ENCODE data around the gene ADA.

ADA gene

DNA sequence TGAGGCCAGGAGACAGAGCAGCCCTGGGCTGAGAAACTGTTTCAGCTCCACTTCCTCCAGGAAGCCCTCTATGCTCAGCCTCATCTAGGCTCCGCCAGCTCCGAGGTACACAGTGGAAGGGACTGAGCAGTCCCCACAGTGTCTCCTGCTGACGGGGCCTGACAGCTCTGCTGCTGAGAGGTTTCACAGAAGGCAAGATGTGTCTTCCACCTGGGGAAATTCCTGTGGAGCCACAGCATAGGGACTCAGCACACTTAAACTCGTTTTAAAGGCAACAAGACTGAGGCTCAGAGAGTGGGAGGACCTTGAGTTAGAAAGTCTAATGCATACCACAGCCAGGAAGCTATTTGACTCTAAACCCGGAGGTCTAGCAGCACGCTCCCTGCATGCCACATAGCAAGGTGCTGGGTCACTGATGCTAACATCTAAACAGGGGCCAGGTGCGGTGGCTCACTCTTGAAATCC is 6.8 kb downstream of the ADA start:
- Histone ChIP-seq H3K4me1 (peaks cover 90 to 98% (median 93%) of the 10 kb centered on the region in 10 experiments), H3K27me3 (no peaks in the 10 kb centered on the region), H3K4me3 (peak overlapping the region in 3 of 10 experiments; percentile 4 to 14 (median 13); a peak in 4 of 20 replicates), H3K9ac (peak overlapping the region; percentile 47 to 95 (median 80); a peak in 21 of 22 replicates), H3K27ac (peak overlapping the region; percentile 49 to 98 (median 94)), H3K36me3 (peaks cover 0 to 22% (median 16%) of the 10 kb centered on the region in 11 experiments; a peak in 20 of 22 replicates), H3K9me3 (replicated peaks in 1 of 11) (peaks cover 0 to 9% (median 4%) of the 10 kb centered on the region in 11 experiments; a peak in 8 of 22 replicates), H4K20me1 (peaks cover 0 to 12% (median 0%) of the 10 kb centered on the region in 11 experiments; a peak in 5 of 22 replicates), H3K4me2 (peak overlapping the region; percentile 92 to 100 (median 98))
- no peak for TF ChIP-seq Cebpa-rat (IDR thresholded peaks at IDR 0.05)

DNA sequence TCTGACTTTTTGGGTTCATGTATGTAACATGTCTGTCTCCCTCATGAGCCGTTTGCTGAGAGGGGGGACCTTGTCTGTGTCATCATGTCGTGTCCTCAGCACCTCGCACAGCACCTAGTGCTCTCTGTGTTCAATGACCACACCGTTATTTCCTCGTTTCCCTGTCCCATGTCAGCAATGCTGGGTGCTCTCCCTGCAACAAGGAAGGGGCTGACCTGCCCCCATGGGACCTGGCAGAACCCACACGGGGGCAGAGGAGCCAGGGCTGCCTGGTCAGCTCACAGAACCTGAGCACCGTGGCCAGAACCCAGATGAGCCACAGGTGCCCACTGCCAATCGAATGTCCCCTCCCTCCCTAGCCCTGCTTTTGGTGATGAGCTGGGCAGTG is 7.3 kb downstream of the ADA start:
- Histone ChIP-seq H3K4me2 (peak overlapping the region; percentile 92 to 100 (median 98)), H3K4me1 (peaks cover 85 to 96% (median 88%) of the 10 kb centered on the region in 10 experiments), H3K9ac (peak overlapping the region; percentile 47 to 95 (median 80); a peak in 21 of 22 replicates), H4K20me1 (peaks cover 0 to 11% (median 0%) of the 10 kb centered on the region in 11 experiments; a peak in 5 of 22 replicates), H3K27ac (peak overlapping the region; percentile 49 to 98 (median 94)), H3K27me3 (no peaks in the 10 kb centered on the region), H3K36me3 (peaks cover under 1 to 27% (median 20%) of the 10 kb centered on the region in 11 experiments; a peak in 20 of 22 replicates), H3K4me3 (peak overlapping the region in 3 of 10 experiments; percentile 4 to 14 (median 13); a peak in 5 of 20 replicates), H3K9me3 (replicated peaks in 1 of 11) (peaks cover 0 to 9% (median 4%) of the 10 kb centered on the region in 11 experiments; a peak in 8 of 22 replicates)
- no peak for TF ChIP-seq Cebpa-rat (IDR thresholded peaks at IDR 0.05)

DNA sequence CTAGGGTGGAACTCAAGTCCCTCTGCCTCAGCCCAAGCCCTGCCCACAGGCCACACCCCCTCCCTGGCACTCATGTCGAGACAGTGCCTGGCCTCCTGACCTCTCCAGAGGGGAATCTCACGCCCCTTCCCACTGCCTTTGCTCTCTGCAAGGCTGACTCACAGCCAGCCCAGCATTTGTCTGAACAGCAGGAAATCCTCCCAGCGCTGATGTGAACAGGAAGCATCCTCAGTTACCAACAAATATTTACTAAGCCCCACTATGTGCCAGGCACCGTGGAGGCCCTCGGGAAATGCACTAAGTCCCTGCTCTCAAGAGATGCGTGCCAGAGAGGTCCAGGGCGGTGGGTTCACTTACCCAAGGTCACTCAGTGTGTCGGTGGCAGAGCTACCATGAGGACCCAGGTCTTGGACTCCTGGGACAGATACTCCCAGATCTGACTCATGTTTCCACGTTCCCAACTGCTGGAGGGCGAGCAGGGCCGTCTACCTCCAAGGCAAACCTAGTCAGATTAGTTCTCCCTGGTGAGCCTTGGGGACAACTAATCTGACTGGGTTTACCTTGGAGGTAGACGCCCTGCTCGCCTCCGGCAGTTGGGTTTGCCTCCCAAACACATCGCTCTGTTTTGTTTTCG is 7.8 kb downstream of the ADA start:
- peak overlapping the region; percentile 92 to 100 (median 98) for H3K4me2 ChIP-seq

DNA sequence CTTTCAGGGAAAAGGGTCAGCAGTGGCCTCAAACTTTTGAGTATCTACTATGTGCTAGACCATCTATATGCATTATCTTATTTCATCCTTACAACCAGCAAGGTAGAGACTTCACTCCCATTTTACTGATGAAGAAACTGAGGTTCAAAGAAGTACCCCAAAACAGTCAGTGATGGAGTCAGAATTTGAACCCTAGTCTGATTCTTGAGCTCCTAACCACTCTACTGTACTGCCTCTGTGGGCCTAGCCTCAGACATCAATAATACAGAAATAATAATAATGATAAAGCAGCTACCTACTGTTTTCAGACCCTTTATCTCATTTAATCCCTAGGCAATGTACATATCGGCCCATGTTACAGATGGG is 8.4 kb downstream of the ADA start:
- no peaks in the 10 kb centered on the region for H3K27me3 ChIP-seq
- no peak for TF ChIP-seq Cebpa-rat (IDR thresholded peaks at IDR 0.05)
- peaks cover 74 to 89% (median 78%) of the 10 kb centered on the region in 10 experiments for H3K4me1 ChIP-seq
- peak overlapping the region; percentile 49 to 98 (median 94) for H3K27ac ChIP-seq
- peak overlapping the region in 9 of 10 experiments; percentile 3 to 48 (median 34); a peak in 13 of 20 replicates for H3K4me3 ChIP-seq
- peaks cover 0 to 9% (median 4%) of the 10 kb centered on the region in 11 experiments; a peak in 8 of 22 replicates for H3K9me3 ChIP-seq (replicated peaks in 1 of 11)
- peaks cover 0 to 20% (median 0%) of the 10 kb centered on the region in 11 experiments; a peak in 6 of 22 replicates for H4K20me1 ChIP-seq
- H3K9ac ChIP-seq = peak overlapping the region; percentile 67 to 95 (median 80)
- peak overlapping the region; percentile 92 to 100 (median 98) for H3K4me2 ChIP-seq
- peaks cover 9 to 35% (median 30%) of the 10 kb centered on the region in 11 experiments; a peak in 20 of 22 replicates for H3K36me3 ChIP-seq

More for the DNA sequence above, 7.8 kb downstream of the ADA start:
- H3K27me3 ChIP-seq = no peaks in the 10 kb centered on the region
- peaks cover 6 to 32% (median 24%) of the 10 kb centered on the region in 11 experiments; a peak in 20 of 22 replicates for H3K36me3 ChIP-seq
- TF ChIP-seq Cebpa-rat (IDR thresholded peaks at IDR 0.05) = no peak
- H3K9me3 ChIP-seq (replicated peaks in 1 of 11) = peaks cover 0 to 9% (median 4%) of the 10 kb centered on the region in 11 experiments; a peak in 8 of 22 replicates
- peaks cover 80 to 95% (median 83%) of the 10 kb centered on the region in 10 experiments for H3K4me1 ChIP-seq
- H3K9ac ChIP-seq = peak overlapping the region; percentile 47 to 95 (median 80)
- H3K27ac ChIP-seq = peak overlapping the region; percentile 49 to 98 (median 94)
- peaks cover 0 to 15% (median 0%) of the 10 kb centered on the region in 11 experiments; a peak in 5 of 22 replicates for H4K20me1 ChIP-seq
- H3K4me3 ChIP-seq = peak overlapping the region in 5 of 10 experiments; percentile 3 to 48 (median 26); a peak in 3 of 20 replicates

DNA sequence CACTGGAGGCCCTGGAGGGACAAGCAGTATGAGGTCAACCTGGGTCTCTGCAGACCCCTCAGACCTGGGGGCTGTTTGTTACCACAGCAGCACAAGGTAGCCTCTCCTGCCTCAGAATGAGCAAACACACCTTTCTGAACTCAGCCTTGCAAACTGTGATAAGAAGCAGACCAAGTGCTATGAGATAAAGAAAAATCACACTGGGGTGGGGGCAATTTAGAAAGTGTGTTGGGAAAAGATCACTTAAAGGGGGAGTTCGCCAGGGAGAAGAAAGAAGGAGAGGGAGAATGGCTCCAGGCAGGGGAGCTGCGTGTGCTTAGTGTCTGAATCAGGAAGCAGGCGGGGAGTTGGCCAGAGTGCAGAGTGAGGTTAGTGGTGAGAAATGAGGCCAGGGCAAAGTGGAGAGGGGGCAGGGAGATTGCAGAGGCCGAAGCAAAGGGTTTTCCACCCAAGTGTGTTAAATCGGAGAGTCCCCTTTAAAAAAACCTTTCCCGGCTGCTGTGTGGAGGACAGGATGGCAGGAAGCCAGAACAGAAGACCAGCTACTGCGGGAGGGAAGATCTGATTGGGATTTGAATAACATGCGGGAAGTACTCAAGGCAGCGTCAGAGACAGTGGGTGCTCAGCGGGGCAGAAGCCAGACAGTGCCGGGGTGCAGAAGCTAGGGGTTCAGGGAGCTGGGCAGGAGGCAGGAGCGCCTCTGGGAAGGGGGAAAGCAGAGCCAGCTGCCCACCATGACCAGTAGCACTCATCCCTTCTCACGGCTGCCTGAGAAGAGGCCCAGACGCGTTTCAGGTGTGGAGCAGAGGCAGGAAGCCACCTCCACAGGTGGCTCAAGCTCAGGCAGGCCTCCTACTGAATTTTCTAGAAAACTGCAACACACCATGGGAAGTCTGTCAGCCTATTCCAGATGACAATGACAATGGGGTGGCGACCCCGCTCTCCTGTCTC is 9.0 kb downstream of the ADA start:
- H4K20me1 ChIP-seq = peaks cover 0 to 27% (median 0%) of the 10 kb centered on the region in 11 experiments; a peak in 6 of 22 replicates
- H3K4me2 ChIP-seq = peak overlapping the region; percentile 92 to 100 (median 98)
- H3K9ac ChIP-seq = peak overlapping the region; percentile 67 to 95 (median 80)
- H3K4me1 ChIP-seq = peaks cover 67 to 88% (median 74%) of the 10 kb centered on the region in 10 experiments
- peaks cover 0 to 9% (median 4%) of the 10 kb centered on the region in 11 experiments; a peak in 8 of 22 replicates for H3K9me3 ChIP-seq (replicated peaks in 1 of 11)
- peaks cover 13 to 42% (median 35%) of the 10 kb centered on the region in 11 experiments; a peak in 21 of 22 replicates for H3K36me3 ChIP-seq
- peak overlapping the region in 8 of 10 experiments; percentile 3 to 48 (median 38); a peak in 13 of 20 replicates for H3K4me3 ChIP-seq
- no peaks in the 10 kb centered on the region for H3K27me3 ChIP-seq
- peak overlapping the region; percentile 49 to 98 (median 94) for H3K27ac ChIP-seq
- no peak for TF ChIP-seq Cebpa-rat (IDR thresholded peaks at IDR 0.05)

DNA sequence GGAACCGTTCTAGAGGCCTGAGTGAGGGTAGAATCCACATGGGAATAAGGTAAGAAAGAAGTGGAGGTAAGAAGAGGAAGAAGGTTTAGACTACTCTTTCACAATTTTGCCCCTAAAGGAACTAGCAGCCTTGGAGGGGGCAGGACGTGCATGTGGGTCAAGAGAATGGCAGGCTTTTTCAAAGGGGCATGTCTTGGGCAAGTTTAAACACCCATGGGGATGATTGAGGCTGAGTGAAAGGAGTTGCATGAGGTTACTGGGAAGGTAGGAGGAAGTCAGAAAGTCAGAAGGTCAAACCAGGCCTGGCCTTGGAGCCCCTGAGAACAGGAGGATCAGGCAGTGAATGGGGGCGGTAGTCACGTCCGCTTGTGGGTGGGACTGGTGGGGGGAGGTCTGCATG is 10.2 kb downstream of the ADA start:
- Histone ChIP-seq H3K4me3 (peak overlapping the region in 1 of 10 experiments; percentile 9; a peak in 1 of 20 replicates), H3K9ac (peak overlapping the region in 9 of 11 experiments; percentile 31 to 95 (median 92); a peak in 13 of 22 replicates), H3K4me1 (peaks cover 56 to 79% (median 65%) of the 10 kb centered on the region in 10 experiments), H3K27me3 (no peaks in the 10 kb centered on the region), H3K27ac (peak overlapping the region in 10 of 11 experiments; percentile 87 to 98 (median 94); a peak in 20 of 22 replicates), H3K9me3 (replicated peaks in 1 of 11) (peaks cover 0 to 9% (median 4%) of the 10 kb centered on the region in 11 experiments; a peak in 8 of 22 replicates), H3K4me2 (peak overlapping the region; percentile 92 to 100 (median 98)), H3K36me3 (peaks cover 18 to 53% (median 47%) of the 10 kb centered on the region in 11 experiments), H4K20me1 (peaks cover 0 to 34% (median 0%) of the 10 kb centered on the region in 11 experiments; a peak in 6 of 22 replicates)
- TF ChIP-seq Cebpa-rat (IDR thresholded peaks at IDR 0.05) = peak in 4 of 11 experiments; percentile 8 to 44 (median 19); a peak in 1 of 22 replicates

DNA sequence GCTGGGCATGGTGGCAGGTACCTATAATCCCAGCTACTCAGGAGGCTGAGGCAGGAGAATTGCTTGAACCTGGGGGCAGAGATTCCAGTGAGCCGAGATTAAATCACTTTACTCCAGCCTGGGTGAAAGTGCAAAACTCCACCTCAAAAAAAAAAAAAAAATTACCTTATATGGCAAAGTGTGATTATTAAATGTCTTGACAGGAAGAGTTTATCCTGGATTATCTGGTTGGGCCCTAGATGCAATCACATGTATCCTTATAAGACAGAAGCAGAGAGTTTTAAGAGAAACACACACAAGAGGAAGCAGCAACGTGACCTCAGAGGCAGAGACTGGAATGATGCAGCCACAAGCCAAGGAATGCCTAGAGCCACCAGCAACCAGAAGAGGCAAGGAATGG is 11.0 kb downstream of the ADA start:
- Histone ChIP-seq H3K36me3 (peaks cover 25 to 61% (median 55%) of the 10 kb centered on the region in 11 experiments), H4K20me1 (peaks cover 0 to 34% (median 0%) of the 10 kb centered on the region in 11 experiments; a peak in 6 of 22 replicates), H3K9me3 (replicated peaks in 1 of 11) (peaks cover 0 to 9% (median 4%) of the 10 kb centered on the region in 11 experiments; a peak in 8 of 22 replicates), H3K27ac (peak overlapping the region in 9 of 11 experiments; percentile 90 to 98 (median 95); a peak in 18 of 22 replicates), H3K4me1 (peaks cover 48 to 71% (median 57%) of the 10 kb centered on the region in 10 experiments), H3K27me3 (no peaks in the 10 kb centered on the region), H3K4me2 (peak overlapping the region; percentile 92 to 100 (median 98); a peak in 19 of 22 replicates), H3K4me3 (no peak overlapping the region), H3K9ac (peak overlapping the region in 6 of 11 experiments; percentile 49 to 95 (median 93); a peak in 6 of 22 replicates)
- no peak for TF ChIP-seq Cebpa-rat (IDR thresholded peaks at IDR 0.05)

Data from BLaER1 treated with 17β-estradiol and CSF1 and Interleukin-3, amounts not matched to agents 10 nM and 100 nM (cell line).